Measurements from ENCODE around the gene SLC47A2. TPM values are rescaled to one million over a fixed set of nuclear protein-coding genes. Genes with fewer than 3 reads are reported as not detected.

The SLC47A2 gene
- total and polyA plus RNA-seq, 5 experiments from 2014 or later = not detected

DNA sequence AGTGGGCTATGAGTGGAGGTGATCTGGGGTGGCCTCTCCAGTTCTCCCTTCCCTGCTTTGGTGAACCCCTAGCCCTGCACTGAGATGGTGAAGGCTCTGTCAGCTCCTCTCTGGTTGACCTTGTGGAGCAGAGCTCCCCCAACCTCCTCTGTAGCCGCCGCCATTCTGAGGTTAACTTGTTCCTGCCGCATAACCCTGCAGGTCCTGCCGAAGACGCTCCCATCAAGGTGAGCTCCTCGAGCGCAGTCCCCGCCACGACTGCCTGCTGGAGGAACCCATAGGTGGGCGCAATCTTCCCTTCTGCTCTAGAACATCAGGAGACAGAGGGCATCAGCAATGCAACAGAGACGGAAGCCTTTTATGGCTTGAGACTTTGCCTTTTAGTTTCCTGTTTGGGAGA, 15.2 kb upstream of the SLC47A2 start:
- Mint-ChIP-seq H3K4me1 (peaks cover 0 to 6% (median 2%) of the 10 kb centered on the region in 4 donors), H3K9me3 (no peaks in the 10 kb centered on the region), H3K27ac (peak overlapping the region in 3 of 10 donors; percentile 22 to 43 (median 37)), H3K4me3 (no peak overlapping the region), H3K36me3 (no peaks in the 10 kb centered on the region), H3K27me3 (no peaks in the 10 kb centered on the region)
- DNase-seq = peak in 1 of 10 donors; percentile 45
- ATAC-seq = no peak
- POLR2A ChIA-PET = interaction anchor here (1.3 kb wide), 1 partner anchor 13 kb away, joined by 3 read pairs; no protein-coding TSS in a partner anchor

DNA sequence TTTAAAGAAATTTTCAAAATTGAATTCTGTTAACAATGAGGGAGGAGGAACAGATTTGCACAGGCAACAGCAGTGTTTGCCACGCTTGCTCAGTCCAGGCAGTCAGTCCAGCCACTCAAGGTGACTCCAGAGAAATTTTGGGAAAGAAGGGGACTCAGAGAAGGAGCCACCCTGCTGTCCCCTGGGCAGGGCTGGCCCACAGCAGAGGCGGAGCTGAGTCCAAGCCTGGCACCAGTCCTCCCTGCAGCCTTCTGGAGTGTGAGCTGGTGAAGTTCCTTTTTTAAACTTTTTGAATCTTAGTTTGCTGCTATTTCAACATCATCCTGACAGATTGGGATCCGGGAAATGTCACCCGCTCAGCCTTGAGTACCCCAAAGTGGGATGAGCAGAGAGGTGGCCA, 14.5 kb upstream of the SLC47A2 start:
- DNase-seq (peak in 1 of 10 donors; percentile 21), ATAC-seq (no peak)
- H3K27ac Mint-ChIP-seq = peak overlapping the region in 2 of 10 donors; percentile 72 to 81
- H3K4me3 Mint-ChIP-seq = no peak overlapping the region
- no peaks in the 10 kb centered on the region for H3K9me3 Mint-ChIP-seq
- POLR2A ChIA-PET = no interaction called here
- H3K36me3 Mint-ChIP-seq = no peaks in the 10 kb centered on the region
- H3K27me3 Mint-ChIP-seq = no peaks in the 10 kb centered on the region
- H3K4me1 Mint-ChIP-seq = peaks cover 0 to 9% (median 5%) of the 10 kb centered on the region in 4 donors

DNA sequence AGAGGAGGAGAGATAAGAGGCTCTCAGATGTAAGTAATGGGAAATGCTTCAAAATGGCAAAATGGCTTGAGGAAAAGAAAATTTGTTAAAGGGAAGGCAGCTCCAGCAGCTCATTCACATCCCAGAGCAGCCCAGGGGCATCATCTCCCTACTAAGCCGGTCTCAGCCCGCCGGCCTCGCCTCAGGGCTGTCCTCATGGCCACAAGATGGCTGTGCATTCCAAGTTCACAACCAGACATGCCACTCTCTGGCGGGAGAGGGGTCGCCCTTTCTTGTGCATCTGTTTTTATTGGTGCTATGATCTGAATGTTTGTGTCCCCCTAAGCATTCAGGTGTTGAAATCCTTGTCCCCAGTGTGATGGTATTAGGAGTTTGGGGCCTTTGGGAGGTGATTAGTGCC, 13.5 kb upstream of the SLC47A2 start:
- Mint-ChIP-seq H3K4me1 (peaks cover 9 to 18% (median 14%) of the 10 kb centered on the region in 4 donors), H3K27me3 (no peaks in the 10 kb centered on the region), H3K36me3 (no peaks in the 10 kb centered on the region), H3K4me3 (no peak overlapping the region), H3K27ac (peak overlapping the region in 1 of 10 donors; percentile 58), H3K9me3 (no peaks in the 10 kb centered on the region)
- POLR2A ChIA-PET = no interaction called here
- ATAC-seq (no peak), DNase-seq (peak in 1 of 10 donors; percentile 41)

GRCh38 chr17:19728084-19728495, 11.7 kb upstream of the SLC47A2 start:
- ATAC-seq = no peak
- Mint-ChIP-seq H3K27ac (no peak overlapping the region), H3K4me3 (no peak overlapping the region), H3K4me1 (peaks cover 11 to 29% (median 23%) of the 10 kb centered on the region in 4 donors), H3K9me3 (no peaks in the 10 kb centered on the region), H3K27me3 (no peaks in the 10 kb centered on the region), H3K36me3 (no peaks in the 10 kb centered on the region)
- DNase-seq = no peak
- POLR2A ChIA-PET = interaction anchor here (1.0 kb wide), 1 partner anchor 89 kb away, joined by 3 read pairs; no protein-coding TSS in a partner anchor

DNA sequence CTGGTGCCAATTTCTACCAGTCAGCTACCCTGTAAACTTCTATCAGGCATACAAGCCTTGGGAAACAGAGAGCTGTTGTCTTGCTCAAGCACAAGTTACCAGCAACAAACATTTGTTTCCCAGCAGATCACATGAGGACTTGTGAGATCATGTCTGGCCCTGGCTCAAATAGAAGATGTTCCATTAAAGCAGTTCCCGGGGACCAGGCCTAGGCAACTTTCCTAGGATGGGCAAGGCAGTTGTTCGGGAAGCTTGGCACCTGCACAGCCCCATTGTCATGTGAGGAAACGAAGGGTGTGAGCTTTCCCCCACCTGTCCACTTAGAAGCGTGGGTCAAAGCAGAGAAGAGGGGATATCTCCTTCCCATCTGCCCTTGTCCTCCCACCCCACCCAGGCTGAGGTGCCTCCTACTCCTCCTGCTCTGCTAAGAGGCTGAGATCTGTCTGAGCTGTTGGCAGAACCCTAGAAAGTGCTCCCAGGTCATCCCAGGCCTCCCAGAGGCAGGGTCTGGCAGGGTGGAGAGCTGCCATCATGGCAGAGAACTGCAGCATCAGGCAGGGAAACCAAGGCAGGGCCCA, 11.2 kb upstream of the SLC47A2 start:
- no peaks in the 10 kb centered on the region for H3K36me3 Mint-ChIP-seq
- ATAC-seq = no peak
- peak in 1 of 10 donors; percentile 52 for DNase-seq
- H3K4me1 Mint-ChIP-seq = peaks cover 11 to 32% (median 23%) of the 10 kb centered on the region in 4 donors
- H3K4me3 Mint-ChIP-seq = no peak overlapping the region
- H3K27me3 Mint-ChIP-seq = no peaks in the 10 kb centered on the region
- POLR2A ChIA-PET = interaction anchor here (1.0 to 1.6 kb wide), 2 partner anchors 79 to 90 kb away, joined by 3 to 5 read pairs; partner anchors contain the start of gene ALDH3A2
- peak overlapping the region in 5 of 10 donors; percentile 10 to 63 (median 43) for H3K27ac Mint-ChIP-seq
- no peaks in the 10 kb centered on the region for H3K9me3 Mint-ChIP-seq

- no peak for DNase-seq
- H3K36me3 Mint-ChIP-seq = no peaks in the 10 kb centered on the region
- H3K27me3 Mint-ChIP-seq = no peaks in the 10 kb centered on the region
- no peaks in the 10 kb centered on the region for H3K9me3 Mint-ChIP-seq
- H3K4me1 Mint-ChIP-seq = peaks cover 11 to 33% (median 25%) of the 10 kb centered on the region in 4 donors
- peak overlapping the region in 7 of 10 donors; percentile 10 to 63 (median 43) for H3K27ac Mint-ChIP-seq
- no peak overlapping the region for H3K4me3 Mint-ChIP-seq
- POLR2A ChIA-PET = interaction anchor here (1.0 to 1.6 kb wide), 2 partner anchors 79 to 91 kb away, joined by 3 to 5 read pairs; partner anchors contain the start of gene ALDH3A2
- ATAC-seq = no peak
Observed at GRCh38 chr17:19726631-19727376, 10.4 kb upstream of the SLC47A2 start.

DNA sequence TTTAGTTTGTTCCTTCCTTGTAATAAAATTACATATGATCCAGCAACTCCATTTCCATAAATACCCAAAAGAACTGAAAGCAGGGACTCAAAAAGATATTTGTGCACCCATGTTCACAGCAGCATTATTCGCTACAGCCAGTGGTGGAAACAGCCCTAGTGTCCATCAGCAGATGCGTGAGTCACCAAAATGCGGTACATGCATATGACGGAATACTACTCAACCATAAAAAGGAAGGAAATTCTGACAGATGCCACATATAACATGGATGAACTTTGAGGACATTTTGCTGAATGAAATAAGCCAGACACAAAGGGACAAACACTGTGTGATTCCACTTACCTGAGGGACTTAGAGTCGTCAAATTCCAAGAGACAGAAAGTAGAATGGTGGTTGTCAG, 9.1 kb upstream of the SLC47A2 start:
- H3K4me1 Mint-ChIP-seq = peaks cover 9 to 36% (median 25%) of the 10 kb centered on the region in 4 donors
- peak overlapping the region; percentile 43 to 92 (median 86) for H3K27ac Mint-ChIP-seq
- peak overlapping the region; percentile 72 to 92 (median 80) for H3K4me3 Mint-ChIP-seq
- H3K36me3 Mint-ChIP-seq = no peaks in the 10 kb centered on the region
- no peak for ATAC-seq
- POLR2A ChIA-PET = interaction anchor here (1.5 kb wide), 1 partner anchor 20 kb away, joined by 3 read pairs; no protein-coding TSS in a partner anchor
- peak in 1 of 10 donors; percentile 32 for DNase-seq
- no peaks in the 10 kb centered on the region for H3K27me3 Mint-ChIP-seq
- H3K9me3 Mint-ChIP-seq = no peaks in the 10 kb centered on the region

DNA sequence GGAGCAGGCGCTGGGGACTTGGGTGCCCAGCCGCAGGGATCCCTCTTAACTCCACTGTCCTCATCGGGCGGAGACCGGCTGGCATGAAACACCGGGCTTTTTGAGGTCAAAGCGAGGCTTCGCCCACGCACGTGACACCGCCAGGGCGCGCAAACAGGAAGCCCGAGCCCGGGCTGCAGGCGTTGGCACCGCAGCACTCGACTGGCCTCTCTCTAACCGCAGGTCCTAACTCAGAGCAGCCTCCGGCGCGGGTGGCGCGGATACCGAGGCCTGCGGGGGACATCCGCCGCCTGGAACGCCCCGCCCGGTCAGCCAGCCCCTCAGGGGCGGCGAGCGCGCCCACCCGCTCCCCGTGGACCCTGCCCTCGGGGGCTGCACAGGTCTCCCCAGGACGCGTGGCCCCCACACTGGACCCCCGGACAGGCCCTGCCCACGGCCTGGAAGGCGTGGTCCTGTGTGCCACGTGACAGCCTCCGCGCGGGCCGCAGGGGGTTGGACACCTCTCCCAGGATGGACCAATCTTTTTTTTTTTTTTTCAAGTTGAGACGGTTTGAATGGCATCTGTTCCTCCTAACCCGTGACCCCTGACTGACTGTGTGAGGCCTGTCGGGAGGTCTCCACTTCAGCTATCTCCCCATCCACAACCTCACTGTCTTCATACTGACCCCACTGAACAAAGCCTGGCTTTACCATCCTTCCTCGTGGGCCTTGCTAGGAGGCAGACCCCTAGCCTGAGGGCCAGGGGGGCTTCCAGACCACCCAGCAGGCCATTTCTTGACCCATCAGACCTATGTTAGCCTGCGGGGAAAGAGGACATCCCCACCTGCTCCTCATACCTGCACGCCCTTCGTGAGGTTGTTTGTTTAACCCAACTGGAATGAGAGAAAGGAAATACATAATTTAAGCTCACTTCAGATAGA, 8.4 kb upstream of the SLC47A2 start:
- POLR2A ChIA-PET = interaction anchor here (1.5 kb wide), 1 partner anchor 20 kb away, joined by 3 read pairs; no protein-coding TSS in a partner anchor
- Mint-ChIP-seq H3K36me3 (no peaks in the 10 kb centered on the region), H3K27ac (peak overlapping the region; percentile 79 to 92 (median 86)), H3K27me3 (no peaks in the 10 kb centered on the region), H3K9me3 (no peaks in the 10 kb centered on the region), H3K4me3 (peak overlapping the region; percentile 72 to 92 (median 80)), H3K4me1 (peaks cover 9 to 37% (median 25%) of the 10 kb centered on the region in 4 donors)
- DNase-seq (peak in 6 of 10 donors; percentile 28 to 66 (median 36)), ATAC-seq (peak; percentile 79 to 83)

DNA sequence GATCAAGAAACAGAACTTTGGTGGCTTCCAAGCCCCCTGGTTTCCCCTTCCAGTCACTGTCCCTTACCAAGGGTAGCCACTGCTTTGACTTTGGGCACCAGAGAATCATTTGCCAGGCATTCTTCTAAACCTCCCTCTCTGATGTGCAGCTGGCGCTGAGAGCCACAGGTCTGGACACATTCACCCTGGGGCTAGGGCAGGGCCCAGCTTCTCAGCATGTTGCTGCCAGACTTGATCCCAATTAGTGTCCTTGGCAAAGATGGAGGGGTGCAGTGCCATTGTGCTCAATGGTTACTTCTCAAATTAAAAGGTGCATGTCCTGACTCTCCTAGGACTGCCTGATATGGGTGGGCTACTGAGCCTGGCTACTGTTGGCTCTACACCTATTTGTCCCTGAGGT, 7.6 kb upstream of the SLC47A2 start:
- no peaks in the 10 kb centered on the region for H3K9me3 Mint-ChIP-seq
- peak overlapping the region; percentile 47 to 82 (median 66) for H3K4me3 Mint-ChIP-seq
- peak in 1 of 10 donors; percentile 31 for DNase-seq
- peak overlapping the region in 8 of 10 donors; percentile 18 to 86 (median 58) for H3K27ac Mint-ChIP-seq
- ATAC-seq = no peak
- H3K4me1 Mint-ChIP-seq = peaks cover 9 to 39% (median 25%) of the 10 kb centered on the region in 4 donors
- H3K27me3 Mint-ChIP-seq = no peaks in the 10 kb centered on the region
- POLR2A ChIA-PET = interaction anchor here (0.7 kb wide), 1 partner anchor 126 kb away, joined by 4 read pairs; no protein-coding TSS in a partner anchor
- H3K36me3 Mint-ChIP-seq = no peaks in the 10 kb centered on the region

DNA sequence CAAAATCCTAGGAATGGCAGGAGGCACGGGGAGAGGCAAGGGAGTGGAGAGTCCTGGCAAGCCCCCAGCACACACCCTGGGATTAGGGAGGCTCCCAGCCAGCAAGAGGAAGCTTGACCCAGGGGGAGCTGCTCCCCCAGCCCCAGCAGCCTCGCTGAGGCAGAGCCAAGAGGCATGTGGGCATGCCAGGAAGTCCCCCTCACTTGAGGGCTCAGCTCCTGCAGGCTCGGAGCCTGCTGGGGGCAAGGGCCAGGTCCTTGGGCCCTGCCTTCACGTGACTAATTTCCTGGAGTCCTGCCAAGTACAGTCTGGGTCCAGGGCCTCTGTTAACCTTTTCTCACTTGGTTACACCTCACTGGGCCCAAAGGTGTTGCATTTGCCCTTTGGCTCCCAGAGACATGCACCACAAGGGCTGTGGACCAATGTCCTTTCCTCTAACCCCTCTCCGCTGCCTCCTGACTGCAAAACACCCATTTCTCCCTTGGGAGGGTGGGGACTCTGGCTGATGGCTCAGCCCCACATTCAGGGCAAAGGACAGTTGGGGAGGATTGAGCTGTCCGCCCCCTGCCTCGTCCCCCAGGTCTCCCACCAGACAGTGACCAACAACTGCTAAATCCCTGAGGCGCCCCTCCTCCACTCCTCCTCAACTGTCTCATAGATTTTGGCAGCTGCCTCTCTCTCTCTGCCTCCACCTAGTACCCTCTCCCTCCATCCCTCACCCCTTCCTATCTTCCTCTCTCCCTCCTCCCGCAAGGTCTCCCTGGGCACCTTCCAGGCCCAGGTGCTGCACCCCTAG, 4.4 kb upstream of the SLC47A2 start:
- peak overlapping the region in 3 of 10 donors; percentile 8 to 66 (median 51) for H3K27ac Mint-ChIP-seq

DNA sequence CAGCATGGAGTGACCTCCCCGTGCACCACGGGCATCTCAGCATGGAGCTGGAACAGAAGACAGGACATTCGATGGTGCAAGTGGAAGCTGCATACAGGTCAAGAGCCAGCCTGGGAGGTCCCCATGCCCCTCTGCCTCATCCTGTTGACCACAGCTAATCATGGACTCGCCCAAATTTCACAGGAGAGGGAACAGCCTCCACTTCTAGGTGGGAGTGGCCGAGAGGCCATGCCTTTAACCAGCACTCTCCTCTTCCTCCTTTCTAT, 3.8 kb upstream of the SLC47A2 start:
- no peaks in the 10 kb centered on the region for H3K36me3 Mint-ChIP-seq
- no peaks in the 10 kb centered on the region for H3K27me3 Mint-ChIP-seq
- DNase-seq (peak in 1 of 10 donors; percentile 43), ATAC-seq (no peak)
- POLR2A ChIA-PET = no interaction called here
- no peaks in the 10 kb centered on the region for H3K9me3 Mint-ChIP-seq
- no peak overlapping the region for H3K27ac Mint-ChIP-seq
- H3K4me3 Mint-ChIP-seq = no peak overlapping the region
- H3K4me1 Mint-ChIP-seq = peaks cover 4 to 25% (median 15%) of the 10 kb centered on the region in 4 donors

More for the DNA sequence above, 4.4 kb upstream of the SLC47A2 start:
- Mint-ChIP-seq H3K9me3 (no peaks in the 10 kb centered on the region), H3K4me1 (peaks cover 11 to 32% (median 21%) of the 10 kb centered on the region in 4 donors), H3K27me3 (no peaks in the 10 kb centered on the region), H3K4me3 (no peak overlapping the region), H3K36me3 (no peaks in the 10 kb centered on the region)
- POLR2A ChIA-PET = interaction anchor here (1.2 kb wide), 1 partner anchor 72 kb away, joined by 4 read pairs; the partner anchor contains the start of gene ALDH3A2
- ATAC-seq (no peak), DNase-seq (peak in 1 of 10 donors; percentile 46)

Data from naive thymus-derived CD8-positive, alpha-beta T cell (primary cell).